ENCODE measurements around the gene EME1. TPM values are rescaled to one million over a fixed set of nuclear protein-coding genes. Genes with fewer than 3 reads are reported as not detected.

EME1 gene
- total RNA-seq, 1 donor from 2014 or later, result 2.8 TPM

GRCh38 chr17:50346313-50347116 is 26.5 kb upstream of the EME1 start:
- H3K36me3 Mint-ChIP-seq (ENCODE audit: unreplicated experiment), result peaks cover under 1% of the 10 kb centered on the region
- H3K9me3 Mint-ChIP-seq (ENCODE audit: unreplicated experiment), result no peaks in the 10 kb centered on the region
- peaks cover 24% of the 10 kb centered on the region for H3K4me1 Mint-ChIP-seq (ENCODE audit: unreplicated experiment)
- DNase-seq (ENCODE audit: extremely low spot score, unreplicated experiment), result no peak
- H3K27ac Mint-ChIP-seq (ENCODE audit: unreplicated experiment), result peak overlapping the region; percentile 82
- peak overlapping the region; percentile 93 for H3K4me3 Mint-ChIP-seq (ENCODE audit: unreplicated experiment)
- peaks cover 4% of the 10 kb centered on the region for H3K27me3 Mint-ChIP-seq (ENCODE audit: unreplicated experiment)
- no peak for TF ChIP-seq CTCF (IDR thresholded peaks at IDR 0.05)

GRCh38 chr17:50347117-50347893 is 25.7 kb upstream of the EME1 start:
- Mint-ChIP-seq H3K36me3 (ENCODE audit: unreplicated experiment) (peaks cover 4% of the 10 kb centered on the region), H3K9me3 (ENCODE audit: unreplicated experiment) (no peaks in the 10 kb centered on the region), H3K27ac (ENCODE audit: unreplicated experiment) (peak overlapping the region; percentile 82), H3K4me3 (ENCODE audit: unreplicated experiment) (peak overlapping the region; percentile 93), H3K4me1 (ENCODE audit: unreplicated experiment) (peaks cover 24% of the 10 kb centered on the region), H3K27me3 (ENCODE audit: unreplicated experiment) (peaks cover 4% of the 10 kb centered on the region)
- TF ChIP-seq CTCF (IDR thresholded peaks at IDR 0.05), result no peak
- DNase-seq (ENCODE audit: extremely low spot score, unreplicated experiment), result no peak

GRCh38 chr17:50347894-50348291 is 25.1 kb upstream of the EME1 start:
- H3K36me3 Mint-ChIP-seq (ENCODE audit: unreplicated experiment), result peaks cover 4% of the 10 kb centered on the region
- TF ChIP-seq CTCF (IDR thresholded peaks at IDR 0.05), result no peak
- peaks cover 4% of the 10 kb centered on the region for H3K27me3 Mint-ChIP-seq (ENCODE audit: unreplicated experiment)
- peak overlapping the region; percentile 93 for H3K4me3 Mint-ChIP-seq (ENCODE audit: unreplicated experiment)
- H3K27ac Mint-ChIP-seq (ENCODE audit: unreplicated experiment), result no peak overlapping the region
- no peaks in the 10 kb centered on the region for H3K9me3 Mint-ChIP-seq (ENCODE audit: unreplicated experiment)
- no peak for DNase-seq (ENCODE audit: extremely low spot score, unreplicated experiment)
- peaks cover 24% of the 10 kb centered on the region for H3K4me1 Mint-ChIP-seq (ENCODE audit: unreplicated experiment)

GRCh38 chr17:50348522-50349242 is 24.3 kb upstream of the EME1 start:
- no peak for TF ChIP-seq CTCF (IDR thresholded peaks at IDR 0.05)
- no peak for DNase-seq (ENCODE audit: extremely low spot score, unreplicated experiment)
- H3K27me3 Mint-ChIP-seq (ENCODE audit: unreplicated experiment), result peaks cover 4% of the 10 kb centered on the region
- H3K27ac Mint-ChIP-seq (ENCODE audit: unreplicated experiment), result no peak overlapping the region
- H3K9me3 Mint-ChIP-seq (ENCODE audit: unreplicated experiment), result no peaks in the 10 kb centered on the region
- H3K36me3 Mint-ChIP-seq (ENCODE audit: unreplicated experiment), result peaks cover 8% of the 10 kb centered on the region
- peaks cover 24% of the 10 kb centered on the region for H3K4me1 Mint-ChIP-seq (ENCODE audit: unreplicated experiment)
- no peak overlapping the region for H3K4me3 Mint-ChIP-seq (ENCODE audit: unreplicated experiment)
